ENCODE measurements around the gene SLC30A7. TPM values are rescaled to one million over a fixed set of nuclear protein-coding genes. Genes with fewer than 3 reads are reported as not detected.

SLC30A7 gene
- polyA plus RNA-seq, 1 of the 3 experiments (the other 2 are of a cell fraction) = 4.0 TPM

- H3K27me3 ChIP-seq (ENCODE audit: insufficient read depth) = no peaks in the 10 kb centered on the region
- H4K20me1 ChIP-seq (ENCODE audit: insufficient read depth) = no peaks in the 10 kb centered on the region
- ChIA-PET CTCF (interaction anchor here (0.7 kb wide), 1 partner anchor 479 kb away, joined by 3 read pairs; no protein-coding TSS in a partner anchor), POLR2A (no interaction called here)
- no peaks in the 10 kb centered on the region for H3K79me2 ChIP-seq (ENCODE audit: insufficient read depth)
- no peaks in the 10 kb centered on the region for H3K9me3 ChIP-seq
- no peak for DNase-seq
- 78% methylated on average over 2 of the region's 2 CpGs for WGBS (ENCODE audit: low lambda C conversion rate)
- H3K9ac ChIP-seq = no peak overlapping the region
- TF ChIP-seq TEAD4 (IDR thresholded peaks at IDR 0.05; ENCODE audit: borderline replicate concordance, insufficient read depth) (no peak), TCF12 (IDR thresholded peaks at IDR 0.05) (no peak), YY1 (IDR thresholded peaks at IDR 0.05; ENCODE audit: low read depth) (no peak), USF1 (IDR thresholded peaks at IDR 0.05; ENCODE audit: borderline replicate concordance, low read depth) (no peak), SMC3 (IDR thresholded peaks at IDR 0.05; ENCODE audit: low read depth, low read length) (no peak), NFIC (IDR thresholded peaks at IDR 0.05; ENCODE audit: borderline replicate concordance) (no peak), SIN3A (IDR thresholded peaks at IDR 0.05; ENCODE audit: borderline replicate concordance, low read depth, low read length) (no peak), FOXJ3 (CRISPR knock-in tag; IDR thresholded peaks at IDR 0.05) (no peak)
- H2AFZ ChIP-seq (ENCODE audit: low read depth) = no peak overlapping the region
- H3K9me2 ChIP-seq = no peaks in the 10 kb centered on the region
- H3F3A ChIP-seq (replicated peaks; ENCODE audit: insufficient read depth) = peaks cover 6% of the 10 kb centered on the region
- H3K4me2 ChIP-seq = no peak overlapping the region
- no peak overlapping the region for H3K27ac ChIP-seq (ENCODE audit: low read depth in 2 of 2, low read length in 1 of 2)
- peaks cover 11 to 22% of the 10 kb centered on the region in 2 experiments for H3K36me3 ChIP-seq (replicated peaks in 1 of 2; ENCODE audit: control insufficient read depth in 1 of 2, insufficient read depth in 2 of 2, low read length in 1 of 2)
- H3K4me3 ChIP-seq (ENCODE audit: low read depth in 2 of 2, low read length in 1 of 2) = no peak overlapping the region
- H3K4me1 ChIP-seq (ENCODE audit: control insufficient read depth in 1 of 2, insufficient read depth in 2 of 2, low read depth in 1 of 2, low read length in 1 of 2) = peaks cover 0 to 8% of the 10 kb centered on the region in 2 experiments; a peak in 2 of 4 replicates
Observed at GRCh38 chr1:101006553-101006952, 110.7 kb downstream of the SLC30A7 start.

GRCh38 chr1:101008229-101008834, 112.4 kb downstream of the SLC30A7 start:
- ChIA-PET POLR2A (no interaction called here), CTCF (no interaction called here)
- Histone ChIP-seq H3F3A (replicated peaks; ENCODE audit: insufficient read depth) (peaks cover 6% of the 10 kb centered on the region), H3K79me2 (ENCODE audit: insufficient read depth) (no peaks in the 10 kb centered on the region), H3K9ac (no peak overlapping the region), H3K27ac (ENCODE audit: low read depth in 2 of 2, low read length in 1 of 2) (no peak overlapping the region), H3K4me3 (ENCODE audit: low read depth in 2 of 2, low read length in 1 of 2) (no peak overlapping the region), H3K36me3 (replicated peaks in 1 of 2; ENCODE audit: control insufficient read depth in 1 of 2, insufficient read depth in 2 of 2, low read length in 1 of 2) (peaks cover 19 to 32% of the 10 kb centered on the region in 2 experiments), H2AFZ (ENCODE audit: low read depth) (no peak overlapping the region), H3K9me3 (no peaks in the 10 kb centered on the region), H3K9me2 (no peaks in the 10 kb centered on the region), H3K4me1 (ENCODE audit: control insufficient read depth in 1 of 2, insufficient read depth in 2 of 2, low read depth in 1 of 2, low read length in 1 of 2) (no peaks in the 10 kb centered on the region), H3K4me2 (no peak overlapping the region), H3K27me3 (ENCODE audit: insufficient read depth) (no peaks in the 10 kb centered on the region), H4K20me1 (ENCODE audit: insufficient read depth) (no peaks in the 10 kb centered on the region)
- TF ChIP-seq FOXM1 (IDR thresholded peaks at IDR 0.05; ENCODE audit: low read depth) (no peak), CTCF (IDR thresholded peaks at IDR 0.05) (no peak), RCOR1 (IDR thresholded peaks at IDR 0.05; ENCODE audit: low read length) (no peak), CHD2 (IDR thresholded peaks at IDR 0.05; ENCODE audit: low read length, partially characterized antibody) (no peak), PBX3 (IDR thresholded peaks at IDR 0.05) (no peak), RAD21 (IDR thresholded peaks at IDR 0.05; ENCODE audit: low read length) (no peak), GATA2 (CRISPR knock-in tag; IDR thresholded peaks at IDR 0.05) (no peak), MEF2A (IDR thresholded peaks at IDR 0.05; ENCODE audit: borderline replicate concordance, low read depth) (no peak), FOXJ3 (CRISPR knock-in tag; IDR thresholded peaks at IDR 0.05) (no peak), TCF12 (IDR thresholded peaks at IDR 0.05) (no peak), GABPA (IDR thresholded peaks at IDR 0.05; ENCODE audit: low read depth) (no peak), USF1 (IDR thresholded peaks at IDR 0.05; ENCODE audit: borderline replicate concordance, low read depth) (no peak), EZH2phosphoT487 (IDR thresholded peaks at IDR 0.05; ENCODE audit: borderline replicate concordance, low read depth) (no peak), TEAD4 (IDR thresholded peaks at IDR 0.05; ENCODE audit: borderline replicate concordance, insufficient read depth) (no peak), RXRA (IDR thresholded peaks at IDR 0.05; ENCODE audit: borderline replicate concordance, low read depth) (no peak), FOSL2 (IDR thresholded peaks at IDR 0.05; ENCODE audit: borderline replicate concordance, low read depth) (no peak), MXI1 (IDR thresholded peaks at IDR 0.05; ENCODE audit: low read depth, low read length) (no peak), EP300 (IDR thresholded peaks at IDR 0.05; ENCODE audit: borderline replicate concordance in 1 of 2, low read depth in 1 of 2, low read length in 1 of 2) (no peak)
- TF ChIP-seq, protein P1, sequence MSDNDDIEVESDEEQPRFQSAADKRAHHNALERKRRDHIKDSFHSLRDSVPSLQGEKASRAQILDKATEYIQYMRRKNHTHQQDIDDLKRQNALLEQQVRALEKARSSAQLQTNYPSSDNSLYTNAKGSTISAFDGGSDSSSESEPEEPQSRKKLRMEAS (IDR thresholded peaks at IDR 0.05; ENCODE audit: low read depth) = no peak
- 96% methylated on average over 3 of the region's 3 CpGs for WGBS (ENCODE audit: low lambda C conversion rate)
- no peak for DNase-seq
